Heart left ventricle (tissue), 16 donors: Measurements from ENCODE around the gene GATA5. TPM values are rescaled to one million over a fixed set of nuclear protein-coding genes. Genes with fewer than 3 reads are reported as not detected.

ENCODE experiments used
- ATAC-seq, 4 donors: fragments of 200-7000 bp; cut with Tn5 transposase; one replicate each; pipeline ENCODE4 v1.9.1; 2020 to 2022; ENCODE audit warnings: moderate library complexity in 4 of 4, mild to moderate bottlenecking in 3 of 4, moderate number of reproducible peaks in 1 of 4
- DNase-seq, 5 donors: peaks; one replicate each; pipeline ENCODE4 v3.0.0-alpha.2; 2020
- H3K27ac ChIP-seq, 12 donors: fragments of 200-600 bp; sonication (generic) in 4 of 12; one replicate each; pipeline versions ENCODE4 v1.5.0 to v1.8.0; 2016 to 2022; ENCODE audit warnings: mild to moderate bottlenecking in 2 of 12
- H3K27me3 ChIP-seq, 9 donors: fragments of 200-600 bp; sonication (generic) in 2 of 9; one replicate each; pipeline versions ENCODE4 v1.5.1 to v1.8.0; 2016 to 2022; ENCODE audit warnings: mild to moderate bottlenecking in 3 of 9
- H3K36me3 ChIP-seq, 9 donors: fragments of 200-600 bp; sonication (generic) in 2 of 9; one replicate each; pipeline versions ENCODE4 v1.5.0 to v1.8.0; 2018 to 2022; ENCODE audit warnings: mild to moderate bottlenecking in 2 of 9
- H3K4me1 ChIP-seq, 12 donors: fragments of 200-600 bp; sonication (generic) in 4 of 12; one replicate each; pipeline versions ENCODE4 v1.5.0 to v1.8.0; 2016 to 2022; ENCODE audit warnings: mild to moderate bottlenecking in 3 of 12
- H3K4me3 ChIP-seq, 12 donors: fragments of 200-600 bp; sonication (generic) in 4 of 12; one replicate each; pipeline versions ENCODE4 v1.5.0 to v1.8.0; 2017 to 2022; ENCODE audit warnings: mild to moderate bottlenecking in 9 of 12, moderate library complexity in 4 of 12
- H3K9me3 ChIP-seq, 12 donors: fragments of 200-600 bp; sonication (generic) in 4 of 12; one replicate each; pipeline versions ENCODE4 v1.5.0 to v1.8.0; 2016 to 2022; ENCODE audit warnings: mild to moderate bottlenecking in 1 of 12
- CTCF ChIP-seq, 12 donors: fragments of 200-600 bp; sonication (generic) in 4 of 12; IDR thresholded peaks; one replicate each; pipeline versions ENCODE4 v1.5.0 to v1.8.0; 2018 to 2022; ENCODE audit warnings: antibody characterized with exemption in 12 of 12, mild to moderate bottlenecking in 5 of 12
- POLR2A ChIP-seq, 2 donors: fragments of 450-650 bp; IDR thresholded peaks; one replicate each; pipeline ENCODE4 v1.6.1; 2017; ENCODE audit warnings: antibody characterized with exemption in 2 of 2, mild to moderate bottlenecking in 2 of 2, moderate library complexity in 2 of 2
- WGBS, 4 donors: extraction: QIAGEN DNeasy Blood & Tissue Kit in 2 of 4; methylation state at CpG; one replicate each; pipeline versions ENCODE4 v1.1.5 to v1.1.7; 2013 to 2018; 5-methylcytosine and 5-hydroxymethylcytosine counted together
- intact Hi-C, 10 donors: fragments of 100-400 bp; cut with DNase I; formaldehyde crosslinking; loops; one replicate each; pipeline versions ENCODE4 v1.11.1 to v1.14.2; 2022
- polyA plus RNA-seq, 2 donors: library from polyadenylated mRNA; stranded (reverse); fragments of 200-250 nt; gene quantifications; one replicate each; pipeline ENCODE4 v1.2.3, GENCODE V29; 2013
- total RNA-seq, 9 donors: library from RNA; depleted of rRNA in 2 of 9; stranded (reverse); fragments of >200 nt in 2 of 9; fragmentation: NEBNext Ultra II Directional in 3 of 9; extraction: Animal tissue kit (Norgen Biotek cat#: 25700) in 3 of 9; gene quantifications; one replicate each; pipeline versions ENCODE4 v1.1.0 to v1.2.4, GENCODE V29; 2016 to 2023
- donor health status: ischemic (EF 13 %, LVEDD 7.1; RV severe dilation, severe dysfunction).
- donor health status: healthy with polysubstance abuse.
- donor health status: DM: no; HTN: yes; CAD: no.
- donor health status: DM: no; HTN: no; CAD: no.
- donor health status: ischemic (EF 25% LVEDD 6.9; RV normal size, moderate dysfunction).
- donor health status: ischemic (EF 25% LVEDD 5.7; RV mildly dilated, moderate dysfunction).
- donor health status: healthy.
- donor health status: DM: yes; HTN: yes; CAD: no.
- donor health status: ischemic (EF 35%, LVEDD 5.7; RV mildly dilated, moderate dysfunction).
- donor health status: nonischemic (EF 11% LVEDD 7.7; RV severe dilation, severe dysfunction).
- donor health status: DM: yes; HTN: yes; CAD: no.
- donor health status: PGD.
- donor health status: ischemic (EF 29% LVEDD 5.4; RV normal size, mild dysfunction).
- donor health status: nonischemic (EF 23%, LVEDD 6.1; RV moderate dilation, normal function).

The GATA5 gene
- total and polyA plus RNA-seq, 11 donors, result 0.21 to 7.4 (median 0.98) TPM

- WGBS, 4 donors, result 65 to 82% (median 74%) methylated on average over 23 of the region's 23 CpGs
- no peak for ATAC-seq
- intact Hi-C loops, result no loop called here
Observed at GRCh38 chr20:62430866-62431447, 44.8 kb downstream of the GATA5 start.

DNA sequence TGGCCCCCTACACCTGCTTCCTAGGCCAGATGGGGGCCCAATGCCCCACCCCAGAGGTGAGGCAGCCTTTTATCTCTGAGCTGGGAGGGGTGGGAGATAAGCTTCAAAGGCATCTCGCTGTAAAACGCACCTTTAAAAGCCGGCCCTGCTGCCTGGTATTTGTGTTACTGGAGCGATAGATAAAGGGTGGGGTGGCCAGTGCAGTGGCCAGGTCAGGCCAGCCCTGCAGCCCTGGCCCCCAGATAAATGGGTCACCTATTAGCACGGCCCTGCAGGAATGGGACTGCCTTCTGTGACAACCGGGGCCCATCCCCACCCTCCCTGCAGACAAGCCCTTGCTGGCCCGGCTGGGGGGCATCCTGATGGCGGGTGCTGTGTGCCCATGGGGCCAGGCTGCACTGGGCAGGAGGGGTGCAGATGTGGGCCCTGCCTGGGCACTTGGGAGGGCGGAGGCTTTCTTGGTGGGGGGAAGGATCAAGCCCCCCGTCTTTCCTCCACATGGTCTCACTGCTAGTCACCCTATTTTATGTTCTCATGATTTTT, 45.4 kb downstream of the GATA5 start:
- DNase-seq (no peak), ATAC-seq (no peak)
- no peaks in the 10 kb centered on the region for H3K9me3 ChIP-seq
- no peaks in the 10 kb centered on the region for H3K36me3 ChIP-seq
- no peak for TF ChIP-seq POLR2A (IDR thresholded peaks at IDR 0.05)
- TF ChIP-seq CTCF (IDR thresholded peaks at IDR 0.05), result no peak
- 40 to 80% (median 60%) methylated on average over 5 to 10 of the region's 10 CpGs for WGBS, 4 donors
- H3K4me1 ChIP-seq, result peaks cover 0 to 11% (median 4%) of the 10 kb centered on the region in 12 donors
- H3K27me3 ChIP-seq, result peaks cover 0 to 8% (median 0%) of the 10 kb centered on the region in 9 donors
- H3K4me3 ChIP-seq, result no peak overlapping the region
- intact Hi-C loops, result no loop called here
- no peak overlapping the region for H3K27ac ChIP-seq

More at GRCh38 chr20:62430866-62431447, 44.8 kb downstream of the GATA5 start:
- Histone ChIP-seq H3K36me3 (no peaks in the 10 kb centered on the region), H3K9me3 (no peaks in the 10 kb centered on the region), H3K4me3 (no peak overlapping the region), H3K4me1 (peaks cover 0 to 11% (median 4%) of the 10 kb centered on the region in 12 donors), H3K27ac (no peak overlapping the region), H3K27me3 (peaks cover 0 to 11% (median 0%) of the 10 kb centered on the region in 9 donors)
- no peak for TF ChIP-seq CTCF (IDR thresholded peaks at IDR 0.05)
- no peak for DNase-seq

DNA sequence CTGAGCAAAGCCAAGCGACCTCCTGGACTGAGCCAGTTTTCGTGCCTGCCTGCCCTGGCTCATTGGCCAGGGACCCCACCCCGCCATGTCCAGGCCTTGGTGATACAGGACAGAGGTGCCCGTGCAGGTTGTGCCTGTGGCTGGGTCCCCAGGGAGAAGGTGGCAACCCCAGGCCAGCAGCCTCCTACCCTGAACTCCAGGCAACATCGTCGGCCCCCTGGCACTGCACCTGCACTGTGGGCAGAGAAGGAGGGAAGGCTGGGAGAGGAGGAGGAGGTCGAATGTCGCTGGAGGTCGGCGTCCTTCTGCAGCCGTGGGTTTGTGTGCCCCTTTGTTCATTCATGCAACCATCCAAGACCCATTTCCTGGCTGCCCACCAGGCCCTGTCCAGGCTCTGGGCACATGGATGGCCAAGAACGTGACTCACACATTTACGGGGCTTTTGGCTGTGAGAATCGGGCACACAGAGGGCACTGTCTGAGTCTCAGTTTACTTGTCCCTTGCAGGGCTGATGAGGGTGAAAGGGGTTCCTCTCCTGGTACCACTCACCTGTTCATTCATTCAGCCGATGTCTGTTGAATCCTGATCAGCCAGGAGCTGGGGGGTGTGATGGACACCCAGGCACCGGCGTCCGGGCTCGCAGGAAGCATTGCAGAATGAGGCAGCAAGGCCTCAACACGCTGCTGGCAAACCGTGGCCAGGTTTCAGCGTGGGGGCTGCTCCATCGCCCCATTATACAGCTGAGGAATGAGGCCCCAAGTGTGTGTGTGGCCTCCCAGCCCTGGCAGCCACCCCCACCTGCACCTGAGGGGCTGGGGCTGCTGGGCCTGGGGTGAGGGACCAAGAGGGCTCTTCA, 46.1 kb downstream of the GATA5 start:
- Histone ChIP-seq H3K9me3 (no peaks in the 10 kb centered on the region), H3K4me3 (no peak overlapping the region), H3K36me3 (no peaks in the 10 kb centered on the region), H3K27me3 (peaks cover 0 to 8% (median 5%) of the 10 kb centered on the region in 9 donors), H3K27ac (no peak overlapping the region), H3K4me1 (peaks cover 0 to 11% (median 4%) of the 10 kb centered on the region in 12 donors)
- intact Hi-C loops, result loop anchor here in 1 of 10 donors (10.0 kb wide), 1 partner anchor 185 kb away; no protein-coding TSS in a partner anchor
- ATAC-seq (no peak), DNase-seq (no peak)
- TF ChIP-seq POLR2A (IDR thresholded peaks at IDR 0.05) (no peak), CTCF (IDR thresholded peaks at IDR 0.05) (no peak)
- 79 to 88% (median 85%) methylated on average over 17 to 23 of the region's 23 CpGs for WGBS, 4 donors
